ENCODE results near the gene CDH13.

- TF ChIP-seq POLR2AphosphoS5 (IDR thresholded peaks at IDR 0.05; ENCODE audit: low read depth) (no peak), ZNF331 (CRISPR knock-in tag; IDR thresholded peaks at IDR 0.05; ENCODE audit: low read depth) (no peak), EZH2 (IDR thresholded peaks at IDR 0.05; ENCODE audit: low read depth, unreplicated experiment) (no peak), STAT1 (IDR thresholded peaks at IDR 0.05; ENCODE audit: unreplicated experiment) (no peak), JUNB (IDR thresholded peaks at IDR 0.05; ENCODE audit: unreplicated experiment) (no peak), EZH2phosphoT487 (IDR thresholded peaks at IDR 0.05; ENCODE audit: unreplicated experiment) (no peak)
- TF ChIP-seq, protein P1, sequence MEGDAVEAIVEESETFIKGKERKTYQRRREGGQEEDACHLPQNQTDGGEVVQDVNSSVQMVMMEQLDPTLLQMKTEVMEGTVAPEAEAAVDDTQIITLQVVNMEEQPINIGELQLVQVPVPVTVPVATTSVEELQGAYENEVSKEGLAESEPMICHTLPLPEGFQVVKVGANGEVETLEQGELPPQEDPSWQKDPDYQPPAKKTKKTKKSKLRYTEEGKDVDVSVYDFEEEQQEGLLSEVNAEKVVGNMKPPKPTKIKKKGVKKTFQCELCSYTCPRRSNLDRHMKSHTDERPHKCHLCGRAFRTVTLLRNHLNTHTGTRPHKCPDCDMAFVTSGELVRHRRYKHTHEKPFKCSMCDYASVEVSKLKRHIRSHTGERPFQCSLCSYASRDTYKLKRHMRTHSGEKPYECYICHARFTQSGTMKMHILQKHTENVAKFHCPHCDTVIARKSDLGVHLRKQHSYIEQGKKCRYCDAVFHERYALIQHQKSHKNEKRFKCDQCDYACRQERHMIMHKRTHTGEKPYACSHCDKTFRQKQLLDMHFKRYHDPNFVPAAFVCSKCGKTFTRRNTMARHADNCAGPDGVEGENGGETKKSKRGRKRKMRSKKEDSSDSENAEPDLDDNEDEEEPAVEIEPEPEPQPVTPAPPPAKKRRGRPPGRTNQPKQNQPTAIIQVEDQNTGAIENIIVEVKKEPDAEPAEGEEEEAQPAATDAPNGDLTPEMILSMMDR (conservative IDR thresholded peaks at IDR 0.05; ENCODE audit: low read depth in 2 of 2) = no peak
- TF ChIP-seq, protein P2, sequence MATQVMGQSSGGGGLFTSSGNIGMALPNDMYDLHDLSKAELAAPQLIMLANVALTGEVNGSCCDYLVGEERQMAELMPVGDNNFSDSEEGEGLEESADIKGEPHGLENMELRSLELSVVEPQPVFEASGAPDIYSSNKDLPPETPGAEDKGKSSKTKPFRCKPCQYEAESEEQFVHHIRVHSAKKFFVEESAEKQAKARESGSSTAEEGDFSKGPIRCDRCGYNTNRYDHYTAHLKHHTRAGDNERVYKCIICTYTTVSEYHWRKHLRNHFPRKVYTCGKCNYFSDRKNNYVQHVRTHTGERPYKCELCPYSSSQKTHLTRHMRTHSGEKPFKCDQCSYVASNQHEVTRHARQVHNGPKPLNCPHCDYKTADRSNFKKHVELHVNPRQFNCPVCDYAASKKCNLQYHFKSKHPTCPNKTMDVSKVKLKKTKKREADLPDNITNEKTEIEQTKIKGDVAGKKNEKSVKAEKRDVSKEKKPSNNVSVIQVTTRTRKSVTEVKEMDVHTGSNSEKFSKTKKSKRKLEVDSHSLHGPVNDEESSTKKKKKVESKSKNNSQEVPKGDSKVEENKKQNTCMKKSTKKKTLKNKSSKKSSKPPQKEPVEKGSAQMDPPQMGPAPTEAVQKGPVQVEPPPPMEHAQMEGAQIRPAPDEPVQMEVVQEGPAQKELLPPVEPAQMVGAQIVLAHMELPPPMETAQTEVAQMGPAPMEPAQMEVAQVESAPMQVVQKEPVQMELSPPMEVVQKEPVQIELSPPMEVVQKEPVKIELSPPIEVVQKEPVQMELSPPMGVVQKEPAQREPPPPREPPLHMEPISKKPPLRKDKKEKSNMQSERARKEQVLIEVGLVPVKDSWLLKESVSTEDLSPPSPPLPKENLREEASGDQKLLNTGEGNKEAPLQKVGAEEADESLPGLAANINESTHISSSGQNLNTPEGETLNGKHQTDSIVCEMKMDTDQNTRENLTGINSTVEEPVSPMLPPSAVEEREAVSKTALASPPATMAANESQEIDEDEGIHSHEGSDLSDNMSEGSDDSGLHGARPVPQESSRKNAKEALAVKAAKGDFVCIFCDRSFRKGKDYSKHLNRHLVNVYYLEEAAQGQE (IDR thresholded peaks at IDR 0.05; ENCODE audit: unreplicated experiment) = no peak
Measured at GRCh38 chr16:83356986-83357385, 730.2 kb downstream of the CDH13 start.

Measured in GM23338 (cell line).